ENCODE measurements around the gene MAB21L4.
"Not testable (repeated sequence)": the region's sequence is repeated elsewhere in the genome, so short reads cannot be mapped to it uniquely, and the experiment has no call there.

MAB21L4 gene

DNA sequence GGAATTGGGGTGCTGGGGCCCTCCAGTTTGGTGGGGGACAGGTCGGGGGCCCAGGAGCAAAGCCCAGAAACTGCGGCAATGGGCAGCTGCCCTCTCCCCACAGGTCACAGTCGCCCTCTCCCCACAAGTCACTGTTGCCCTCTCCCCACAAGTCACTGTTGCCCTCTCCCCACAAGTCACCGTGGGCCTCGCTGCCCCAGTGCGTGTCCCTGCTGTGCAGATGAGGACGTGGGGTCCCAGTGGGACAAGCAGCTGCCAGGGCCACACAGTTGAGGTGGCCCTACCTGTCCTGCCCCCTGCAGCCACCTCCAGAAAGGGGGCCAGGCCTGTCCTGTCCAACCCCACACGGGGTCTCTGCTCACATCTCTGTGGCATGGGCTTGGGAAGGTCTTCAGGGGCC is 40.3 kb downstream of the MAB21L4 start:
- no peak for DNase-seq

DNA sequence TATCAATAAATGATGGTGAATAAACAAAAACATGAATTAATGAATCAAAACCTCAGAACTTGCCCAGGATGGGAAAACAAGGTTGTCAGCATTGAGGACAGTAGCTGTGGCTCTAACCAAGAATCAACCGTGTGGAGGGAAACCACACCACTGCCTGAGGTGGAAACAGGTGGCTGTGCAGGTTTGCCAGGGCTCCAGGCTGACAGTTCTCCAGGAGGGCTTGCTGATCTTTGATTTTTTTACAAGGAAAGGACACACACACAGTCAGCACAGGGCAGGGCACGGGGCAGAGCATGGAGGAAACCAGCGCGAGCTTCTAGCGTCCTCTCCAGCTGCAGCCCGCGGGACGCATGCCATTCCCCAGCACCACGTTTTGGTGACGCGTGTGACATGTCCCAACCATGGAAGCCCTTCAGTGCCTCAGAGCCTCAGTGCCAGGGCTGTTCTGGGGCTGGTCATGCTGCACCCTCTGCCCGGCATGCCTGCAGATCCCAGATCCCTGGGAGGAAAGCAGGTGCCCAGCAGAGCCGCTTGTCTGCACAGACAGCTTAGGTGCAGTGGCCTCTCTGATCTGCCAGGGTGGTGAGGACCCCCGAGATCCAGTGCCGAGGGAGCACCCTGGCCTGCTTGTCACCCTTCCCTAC is 43.2 kb downstream of the MAB21L4 start:
- DNase-seq = no peak

- DNase-seq = peak; percentile 86
Observed at GRCh38 chr2:240851078-240851991, 44.6 kb downstream of the MAB21L4 start.

DNA sequence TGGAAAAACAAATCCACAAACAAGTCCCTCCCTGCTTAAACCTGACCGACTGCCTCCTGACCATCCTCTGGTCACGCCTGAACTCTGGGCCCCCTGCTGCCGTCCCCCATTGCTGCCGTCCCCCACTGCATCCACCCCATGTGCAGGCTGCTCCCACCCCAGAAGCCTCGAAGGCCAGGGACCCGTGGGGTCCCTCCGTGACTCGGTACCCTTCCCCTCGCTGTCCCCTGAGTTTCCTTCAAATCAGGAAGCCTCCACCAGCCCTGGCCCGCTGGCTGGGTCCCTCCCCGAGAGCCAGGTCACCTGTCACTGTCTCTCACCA is 45.2 kb downstream of the MAB21L4 start:
- DNase-seq = no peak

DNA sequence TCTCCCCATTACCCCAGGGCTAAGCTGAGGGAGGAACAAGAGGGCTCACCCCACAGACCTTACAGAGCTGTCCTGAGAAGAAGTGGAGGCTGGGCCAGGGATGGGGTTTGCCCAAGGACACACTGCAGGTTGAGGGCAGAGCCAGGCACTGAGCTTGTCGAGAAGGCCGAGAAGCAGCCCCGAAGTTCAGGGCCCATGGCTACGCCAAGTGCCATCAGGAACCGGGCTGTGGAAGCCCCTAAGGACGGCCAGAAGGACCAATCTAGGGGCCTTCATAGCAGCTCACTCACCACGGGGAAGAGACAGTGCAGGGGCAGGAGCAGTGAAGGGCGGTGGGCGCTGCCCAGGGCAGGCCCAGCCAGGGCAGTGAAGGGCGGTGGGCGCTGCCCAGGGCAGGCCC is 45.9 kb downstream of the MAB21L4 start:
- DNase-seq = no peak

DNA sequence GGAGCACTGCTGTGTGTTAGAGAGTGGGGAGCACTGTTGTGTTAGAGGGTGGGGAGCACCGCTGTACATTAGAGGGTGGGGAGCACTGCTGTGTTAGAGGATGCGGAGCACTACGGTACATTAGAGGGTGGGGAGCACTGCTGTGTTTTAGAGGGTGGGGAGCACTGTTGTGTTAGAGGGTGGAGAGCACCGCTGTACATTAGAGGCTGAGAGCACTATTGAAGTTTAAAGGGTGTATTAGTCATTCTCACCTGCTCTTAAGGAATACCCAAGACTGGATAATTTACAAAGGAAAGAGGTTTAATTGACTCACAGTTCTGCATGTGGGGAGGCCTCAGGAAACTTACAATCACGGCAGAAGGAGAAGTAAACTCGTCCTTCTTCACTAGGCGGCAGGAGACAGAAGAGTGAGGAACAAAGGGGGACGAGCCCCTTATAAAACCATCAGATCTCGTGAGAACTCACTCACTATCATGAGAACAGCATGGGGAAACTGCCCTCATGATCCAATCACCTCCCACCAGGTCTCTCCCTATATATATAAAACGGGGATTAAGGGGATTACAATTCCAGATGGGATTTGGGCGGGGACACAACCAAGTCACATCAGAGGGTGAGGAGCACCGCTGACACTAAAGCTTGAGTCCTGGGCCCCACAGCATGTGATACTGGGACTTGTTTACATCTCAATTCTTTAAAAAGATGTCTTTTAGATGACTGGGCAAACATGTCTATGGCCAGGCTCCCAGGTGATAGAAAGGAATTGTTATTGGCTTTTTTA is 46.9 kb downstream of the MAB21L4 start:
- no peak for DNase-seq

DNA sequence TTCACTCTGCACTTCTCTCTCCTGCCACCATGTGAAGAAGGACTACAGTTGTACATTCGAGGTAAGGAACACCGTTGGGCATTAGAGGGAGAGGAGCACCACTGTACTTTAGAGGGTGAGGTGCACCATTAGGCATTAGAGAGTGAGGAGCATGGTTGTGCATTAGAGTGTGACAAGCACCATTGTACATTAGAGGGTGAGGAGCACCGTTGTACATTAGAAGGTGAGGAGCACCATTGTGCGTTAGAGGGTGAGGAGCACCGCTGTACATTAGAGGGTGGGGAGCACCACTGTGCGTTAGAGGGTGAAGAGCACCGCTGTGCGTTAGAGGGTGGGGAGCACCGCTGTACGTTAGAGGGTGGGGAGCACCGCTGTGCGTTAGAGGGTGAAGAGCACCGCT is 48.1 kb downstream of the MAB21L4 start:
- DNase-seq = no peak

- no peak for DNase-seq
Observed at GRCh38 chr2:240846873-240847595, 48.9 kb downstream of the MAB21L4 start.

DNA sequence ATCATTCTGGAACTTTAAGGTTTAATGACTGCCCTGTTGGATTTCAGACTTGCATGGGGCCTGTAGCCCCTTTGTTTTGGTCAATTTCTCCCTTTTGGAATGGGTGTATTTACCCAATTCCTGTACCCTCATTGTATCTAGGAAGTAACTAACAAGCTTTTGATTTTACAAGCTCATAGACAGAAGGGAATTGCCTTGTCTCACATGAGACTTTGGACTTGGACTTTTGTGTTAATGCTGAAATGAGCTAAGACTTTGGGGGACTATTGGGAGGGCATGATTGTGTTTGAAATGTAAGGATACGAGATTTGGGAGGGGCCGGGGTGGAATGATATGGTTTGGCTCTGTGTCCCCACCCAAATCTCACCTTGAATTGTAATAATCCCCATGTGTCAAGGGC is 49.6 kb downstream of the MAB21L4 start:
- DNase-seq = not testable (repeated sequence)

DNA sequence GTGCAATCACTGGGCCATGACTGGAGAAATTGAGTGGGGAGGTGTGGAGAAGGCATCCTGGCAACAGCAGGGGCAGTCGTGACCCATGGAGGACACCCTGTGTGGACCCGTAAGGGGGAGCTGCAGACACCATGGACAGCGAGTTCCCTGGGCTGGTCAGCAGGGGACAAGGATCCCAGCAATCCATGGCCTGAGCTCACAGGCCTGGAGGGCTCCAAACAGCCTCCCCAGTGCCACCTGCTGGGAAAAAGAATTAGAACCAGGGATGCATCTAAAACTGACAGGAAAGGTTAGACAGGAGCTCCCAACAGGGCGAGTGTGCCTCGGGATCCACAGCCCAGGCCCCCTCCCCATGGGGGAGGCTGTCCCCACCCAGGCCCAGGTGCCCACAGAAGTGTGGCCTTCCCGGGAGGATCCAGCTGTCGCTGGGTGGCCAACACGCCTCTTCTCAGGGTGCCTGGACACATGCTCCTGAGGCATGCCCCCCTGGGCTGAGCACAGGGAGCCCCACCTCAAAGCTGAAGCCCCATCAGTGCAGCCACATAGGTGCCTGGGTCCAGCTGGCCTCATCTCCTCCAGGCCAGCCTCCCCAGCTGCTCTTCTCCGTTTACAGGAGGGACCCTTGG is 55.4 kb downstream of the MAB21L4 start:
- DNase-seq = peak; percentile 80

DNA sequence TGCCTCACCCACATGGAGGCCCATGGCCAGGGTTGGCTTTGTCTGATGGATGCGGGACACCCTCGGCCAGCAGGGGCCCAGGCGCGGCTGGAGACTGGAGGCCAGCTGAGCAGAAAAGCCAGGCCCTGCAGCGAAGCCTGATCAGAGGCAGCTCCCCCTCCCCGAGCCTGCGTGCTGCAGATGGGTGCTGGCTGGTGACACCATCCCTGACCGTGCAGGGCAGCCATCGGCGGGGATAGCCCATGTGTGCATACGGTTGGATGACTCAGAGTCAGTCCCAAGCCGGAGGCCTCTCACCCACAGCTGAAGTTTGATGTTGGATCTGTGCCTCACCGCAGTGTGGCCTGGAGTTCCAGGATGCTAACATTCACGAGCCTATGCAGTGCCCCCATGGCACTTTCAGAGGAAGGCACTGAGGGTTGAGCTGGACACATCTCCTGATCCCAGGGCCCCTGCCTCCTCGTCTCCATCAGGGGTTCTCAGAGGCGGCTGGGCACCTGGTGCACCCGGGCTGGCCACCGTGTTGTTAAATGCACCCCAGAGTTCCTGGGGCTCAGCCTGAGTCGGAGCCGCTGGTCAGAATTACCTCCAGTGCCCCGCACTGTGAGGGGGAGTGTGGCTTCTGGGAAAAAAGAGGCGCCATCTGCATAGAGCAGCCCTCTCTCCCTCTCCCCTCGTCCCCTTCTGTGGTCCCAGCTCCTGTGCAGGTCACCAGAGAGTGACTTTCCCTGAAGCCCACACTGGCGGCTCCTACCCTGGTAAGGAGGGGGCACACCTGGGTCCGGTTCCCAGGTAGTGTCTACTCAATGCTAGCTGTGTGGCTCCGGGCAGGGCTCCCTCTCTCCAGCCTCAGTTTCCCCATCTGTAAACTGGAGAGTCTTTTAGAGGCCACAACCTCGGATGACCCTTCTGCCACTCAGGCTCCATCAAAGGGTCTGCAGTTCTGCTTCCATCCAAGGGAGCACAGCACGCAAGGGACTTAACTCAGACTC is 56.5 kb downstream of the MAB21L4 start:
- DNase-seq = no peak

DNA sequence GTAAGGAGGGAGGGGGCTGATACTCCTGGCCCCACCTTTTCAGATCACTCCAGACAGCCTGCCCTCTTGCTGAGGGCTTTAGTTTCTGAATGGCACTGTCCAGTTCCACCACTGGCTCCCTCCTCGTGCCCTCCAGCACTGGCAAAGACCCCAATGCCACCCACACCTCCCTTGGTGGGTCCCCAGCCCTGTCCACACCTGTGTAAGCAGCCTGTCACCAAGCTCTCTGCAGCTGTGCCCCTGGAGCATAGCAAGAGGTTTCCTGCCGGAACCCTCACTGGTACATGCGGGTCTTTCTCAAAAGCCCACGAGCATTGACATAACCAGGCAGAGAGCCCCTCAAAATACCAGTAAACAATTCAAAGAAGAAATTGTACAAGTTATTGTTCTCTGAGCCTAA is 58.3 kb downstream of the MAB21L4 start:
- no peak for DNase-seq

DNA sequence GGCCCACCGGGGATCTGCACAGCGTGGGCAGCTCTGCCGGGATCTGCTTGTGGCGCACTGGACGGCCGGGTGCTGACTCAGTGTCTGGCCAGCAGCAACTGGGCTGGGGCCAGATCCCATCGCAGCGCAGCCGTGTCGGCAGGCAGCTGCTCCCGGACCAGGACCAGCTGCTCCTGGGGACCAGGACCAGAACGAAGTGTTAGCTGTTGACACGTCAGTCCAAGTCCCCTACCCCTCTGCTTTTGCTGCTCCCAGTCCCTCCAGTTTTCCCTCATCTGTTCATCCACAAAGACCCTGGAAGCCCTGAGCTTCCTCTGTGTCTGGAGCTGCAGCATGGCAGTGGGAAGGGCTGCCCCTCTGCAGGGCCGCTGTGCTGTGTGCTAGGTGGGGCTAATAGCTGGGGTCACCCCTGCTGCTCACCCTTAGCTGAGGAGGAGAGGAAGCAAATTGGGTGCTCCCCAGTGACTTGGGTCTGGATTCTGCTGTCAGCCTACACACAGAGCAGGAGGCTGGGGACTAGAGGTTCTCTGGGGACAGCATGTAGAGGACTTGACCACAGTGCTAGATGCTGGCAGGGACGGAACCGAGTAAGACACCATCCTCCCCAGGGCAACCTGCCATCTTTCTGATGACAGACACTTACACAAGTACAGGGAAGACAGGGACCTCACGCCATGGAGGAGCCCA is 59.0 kb downstream of the MAB21L4 start:
- DNase-seq = no peak
